ENCODE data around the gene USP2.

USP2 gene

GRCh38 chr11:119361941-119362725 lies 19.4 kb downstream of the USP2 start:
- no peak for DNase-seq

GRCh38 chr11:119361056-119361787 lies 20.3 kb downstream of the USP2 start:
- DNase-seq: peak; percentile 80

- no peak for DNase-seq
These were observed 21.9 kb downstream of the USP2 start for GRCh38 chr11:119359365-119360214.

DNA sequence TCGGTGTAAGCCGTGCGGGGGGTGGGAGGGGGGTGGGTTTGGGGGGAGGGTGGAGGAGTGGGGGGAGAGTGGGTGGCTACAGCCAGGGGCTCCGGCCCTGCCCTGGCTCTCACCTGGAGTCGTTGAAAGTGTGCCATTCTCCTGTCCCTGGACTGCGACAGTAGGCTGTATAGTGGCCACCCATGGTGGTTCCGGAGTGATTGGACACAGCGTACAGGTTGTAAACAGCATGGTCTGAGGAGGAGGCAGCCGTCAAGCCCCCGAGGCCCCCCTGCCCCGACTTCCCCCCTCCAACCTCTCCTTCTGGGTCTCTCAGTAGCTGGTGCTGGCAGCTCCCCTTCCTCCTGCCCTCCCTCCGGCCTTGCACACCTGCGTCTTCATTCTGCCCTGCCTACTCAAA lies 24.4 kb downstream of the USP2 start:
- DNase-seq: no peak

- peak; percentile 72 for DNase-seq
These were observed 25.0 kb downstream of the USP2 start for GRCh38 chr11:119356349-119357031.

DNA sequence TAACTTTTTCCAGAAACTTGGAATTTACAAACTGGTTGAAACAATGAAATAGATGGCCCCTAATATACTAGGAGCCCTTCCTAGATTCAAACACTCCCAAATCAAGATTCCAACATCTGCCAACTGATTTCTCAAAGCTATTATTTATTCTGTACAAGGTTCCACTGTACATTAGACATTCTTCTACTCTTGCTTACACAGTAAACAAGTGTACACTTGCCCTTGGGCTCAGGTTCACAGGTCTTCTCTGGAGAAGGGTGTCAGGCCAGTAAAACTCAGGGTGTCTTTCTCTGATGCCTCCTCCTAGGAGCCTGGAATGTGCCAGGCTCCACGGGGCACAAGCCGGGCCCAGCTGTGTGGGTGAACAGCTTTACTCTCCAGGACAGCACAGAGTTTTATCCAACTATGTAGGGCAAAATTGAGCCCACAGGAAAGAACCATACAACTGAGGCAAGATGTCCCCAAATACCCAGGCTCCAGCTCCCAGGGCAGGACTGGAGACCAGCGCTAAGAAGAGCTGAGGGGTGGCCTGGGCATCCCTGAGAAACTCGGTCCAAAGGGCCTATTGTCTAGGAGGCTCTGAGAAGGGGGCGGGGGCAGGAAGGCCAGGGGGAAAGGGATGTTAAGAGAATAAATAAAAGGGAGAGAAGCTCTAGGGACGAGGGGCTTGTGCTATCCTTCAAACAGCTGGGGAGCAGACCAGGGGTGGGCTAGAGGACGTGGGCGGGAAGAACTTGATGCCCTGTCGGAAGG lies 26.2 kb downstream of the USP2 start:
- no peak for DNase-seq

DNA sequence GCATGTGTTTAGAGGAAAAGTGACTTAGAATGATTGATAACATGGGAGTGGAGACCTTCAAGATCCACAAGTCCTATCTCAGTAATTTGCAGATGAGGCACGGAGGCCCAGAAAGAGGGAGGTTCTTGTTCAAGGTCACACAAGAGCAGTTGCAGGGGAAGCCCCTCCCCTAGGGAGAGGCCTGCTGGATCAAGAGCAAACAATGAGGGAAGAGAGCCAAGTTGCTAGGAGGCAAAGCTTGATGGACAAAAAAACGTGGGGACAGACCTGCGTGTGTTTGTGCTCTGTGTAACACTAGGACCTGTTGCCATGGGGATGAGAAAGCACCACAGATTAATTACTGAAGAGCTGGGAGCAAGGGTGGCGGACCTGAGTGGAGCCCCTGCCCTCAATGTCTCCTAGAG lies 28.6 kb downstream of the USP2 start:
- DNase-seq: no peak

GRCh38 chr11:119351232-119351631 lies 30.3 kb downstream of the USP2 start:
- DNase-seq: no peak

- no peak for DNase-seq
These were observed 31.2 kb downstream of the USP2 start for GRCh38 chr11:119350302-119350701.

DNA sequence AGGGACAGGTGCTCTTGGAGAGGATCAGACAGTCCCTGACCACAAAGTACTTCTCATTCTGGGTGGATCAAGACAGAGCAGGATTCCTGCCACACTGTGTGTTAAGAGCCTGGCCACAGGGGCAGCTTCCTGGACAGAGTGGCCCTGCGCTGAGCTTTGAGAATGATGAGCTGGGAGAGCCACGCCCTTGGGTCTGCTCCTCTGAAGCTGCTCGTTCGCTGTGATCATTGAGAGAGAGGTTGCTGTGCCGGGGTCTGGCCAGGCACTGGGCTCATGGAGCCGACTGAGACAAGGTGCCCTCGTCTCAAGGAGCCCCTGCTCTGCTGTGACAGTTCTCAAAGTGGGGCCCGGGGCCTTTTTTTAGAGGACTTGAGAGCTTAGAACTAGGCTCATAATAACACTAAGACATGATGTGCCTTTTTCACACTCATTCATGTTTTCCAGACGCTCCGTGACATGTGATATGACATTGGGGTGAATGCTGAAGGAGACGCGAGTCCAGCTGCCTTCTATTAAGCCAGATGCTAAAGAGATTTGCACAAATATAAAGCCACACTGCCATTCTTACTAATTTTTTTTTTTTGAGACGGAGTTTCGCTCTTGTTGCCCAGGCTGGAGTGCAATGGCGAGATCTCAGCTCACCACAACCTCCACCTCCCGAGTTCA lies 33.4 kb downstream of the USP2 start:
- no peak for DNase-seq

DNA sequence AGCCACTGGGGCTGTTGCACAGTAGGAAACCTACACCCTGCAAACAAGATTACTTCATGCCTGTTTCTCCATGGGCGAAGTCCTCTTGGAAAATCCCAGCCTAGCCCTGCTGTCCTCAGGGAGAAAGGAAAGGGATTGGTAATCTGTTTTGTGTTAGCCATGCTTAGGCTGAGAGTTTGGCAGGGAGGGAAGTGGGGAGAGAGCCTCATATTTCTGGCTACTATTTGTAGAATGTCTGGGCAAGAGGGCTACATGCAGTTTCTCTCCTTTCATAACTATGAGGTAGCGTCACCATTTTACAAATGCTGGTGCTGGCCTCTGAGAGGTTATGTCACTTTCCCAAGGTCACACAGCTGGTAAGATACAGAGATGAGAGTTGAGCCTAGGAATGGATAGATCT lies 34.2 kb downstream of the USP2 start:
- peak; percentile 24 for DNase-seq

DNA sequence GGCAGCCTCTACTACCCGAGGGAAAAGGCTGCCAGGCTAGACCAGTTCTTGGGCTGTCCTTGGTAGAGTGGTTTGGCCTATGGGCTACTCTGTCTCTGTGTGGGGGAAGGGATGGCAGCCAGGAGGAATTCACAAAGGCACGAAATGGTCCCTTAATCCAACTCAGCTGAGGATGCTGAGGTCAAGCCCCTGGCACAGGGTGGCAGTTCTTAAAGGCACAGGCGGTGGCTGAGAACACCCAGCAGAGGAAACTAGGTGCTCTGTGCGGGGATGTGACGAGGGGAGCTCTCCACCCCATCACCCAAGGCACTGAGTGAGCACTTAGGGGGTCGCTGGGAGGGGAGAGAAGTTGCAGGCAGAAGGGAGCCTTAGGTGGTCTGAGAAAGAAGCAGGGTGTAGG lies 34.9 kb downstream of the USP2 start, which contains the start of gene MFRP:
MFRP (minus strand) TSS at position 101 of the 400 bp plus-strand sequence. CDS start 192 bp downstream, outside the sequence.
- DNase-seq: no peak

GRCh38 chr11:119345685-119346084 lies 35.8 kb downstream of the USP2 start:
- no peak for DNase-seq

DNA sequence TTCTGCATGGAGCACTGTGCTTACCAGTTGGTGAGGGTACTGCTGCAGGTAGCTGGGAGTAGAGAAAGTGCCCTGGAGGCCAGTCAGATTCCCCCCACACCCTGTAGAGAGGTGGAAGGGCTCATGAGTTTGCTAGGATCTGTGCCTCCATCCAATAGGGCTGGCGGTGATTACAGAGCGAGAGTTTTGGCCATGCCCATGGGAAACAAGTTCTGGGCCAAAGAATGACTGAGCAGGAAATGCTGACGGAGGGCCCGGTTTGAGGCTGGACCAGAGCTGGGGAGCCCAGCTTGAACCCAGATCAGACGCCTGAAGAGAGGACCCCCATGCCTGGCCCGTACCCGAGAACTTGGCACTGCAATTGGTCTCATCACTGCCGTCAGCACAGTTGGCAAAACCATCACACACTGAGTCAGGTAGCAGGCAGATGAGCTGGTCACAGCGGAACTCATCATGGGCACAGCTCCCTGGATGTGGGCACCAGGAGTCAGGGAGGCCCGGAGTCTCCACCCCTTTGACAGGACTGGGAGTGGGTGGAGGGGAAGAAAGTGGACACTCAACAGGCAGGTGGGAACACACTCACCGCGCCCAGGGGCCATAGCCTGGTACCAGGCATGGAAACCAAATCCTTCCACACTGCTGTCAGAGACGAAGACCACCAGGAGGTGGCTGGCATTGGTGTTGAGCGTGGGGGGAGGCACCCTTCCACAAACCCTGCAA lies 37.0 kb downstream of the USP2 start:
- no peak for DNase-seq

DNA sequence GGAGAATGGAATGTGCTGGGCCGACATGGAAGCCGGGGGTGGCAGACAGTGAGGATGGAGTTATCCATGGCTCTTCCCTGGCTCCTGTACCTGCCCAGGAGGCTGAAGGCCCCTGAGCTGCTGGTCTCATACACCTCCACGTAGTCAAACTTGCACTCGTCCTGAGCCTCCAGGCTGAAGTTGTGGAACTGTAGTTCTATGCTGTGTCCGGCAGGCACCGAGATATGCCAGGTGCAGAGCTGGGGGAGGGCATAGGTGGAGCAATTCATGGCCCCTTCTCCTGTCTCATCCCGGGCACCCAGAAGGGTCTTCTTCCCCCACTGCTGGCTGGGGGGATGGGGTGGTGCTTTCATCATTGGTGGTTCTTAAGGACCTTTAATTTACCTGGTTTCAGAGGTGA lies 37.8 kb downstream of the USP2 start:
- DNase-seq: no peak

- no peak for DNase-seq
These were observed 38.9 kb downstream of the USP2 start for GRCh38 chr11:119342362-119343130.

GRCh38 chr11:119342023-119342300 lies 39.5 kb downstream of the USP2 start:
- DNase-seq: no peak

- DNase-seq: no peak
These were observed 40.1 kb downstream of the USP2 start for GRCh38 chr11:119341222-119342022.

Data from EL (cell line).